ENCODE results near the gene NECTIN1.

Gene NECTIN1

GRCh38 chr11:119594639-119595249, 134.3 kb downstream of the NECTIN1 start:
- H3K27ac ChIP-seq (ENCODE audit: low read depth in 2 of 2, low read length in 2 of 2), result no peak overlapping the region
- no peaks in the 10 kb centered on the region for H3K36me3 ChIP-seq (ENCODE audit: control insufficient read depth in 2 of 2, insufficient read depth in 2 of 2, low read length in 2 of 2)
- peaks cover 0 to 2% of the 10 kb centered on the region in 2 donors for H3K27me3 ChIP-seq (ENCODE audit: control insufficient read depth in 2 of 2, insufficient read depth in 2 of 2, low read length in 2 of 2)
- H3K9ac ChIP-seq (ENCODE audit: low read depth in 1 of 2, low read length in 2 of 2), result no peak overlapping the region
- no peak overlapping the region for H3K4me3 ChIP-seq (ENCODE audit: low read length in 2 of 2)
- no peaks in the 10 kb centered on the region for H3K4me1 ChIP-seq (ENCODE audit: control insufficient read depth in 2 of 2, insufficient read depth in 2 of 2, low read length in 2 of 2)
- H3K9me3 ChIP-seq (ENCODE audit: control insufficient read depth in 2 of 2, low read length in 2 of 2), result no peaks in the 10 kb centered on the region

- Histone ChIP-seq H3K27me3 (ENCODE audit: control insufficient read depth in 2 of 2, insufficient read depth in 2 of 2, low read length in 2 of 2) (peaks cover 0 to 4% of the 10 kb centered on the region in 2 donors), H3K36me3 (ENCODE audit: control insufficient read depth in 2 of 2, insufficient read depth in 2 of 2, low read length in 2 of 2) (no peaks in the 10 kb centered on the region), H3K27ac (ENCODE audit: low read depth in 2 of 2, low read length in 2 of 2) (no peak overlapping the region), H3K4me1 (ENCODE audit: control insufficient read depth in 2 of 2, insufficient read depth in 2 of 2, low read length in 2 of 2) (no peaks in the 10 kb centered on the region), H3K9me3 (ENCODE audit: control insufficient read depth in 2 of 2, low read length in 2 of 2) (no peaks in the 10 kb centered on the region), H3K9ac (ENCODE audit: low read depth in 1 of 2, low read length in 2 of 2) (no peak overlapping the region), H3K4me3 (ENCODE audit: low read length in 2 of 2) (no peak overlapping the region)
These were observed 135.7 kb downstream of the NECTIN1 start for GRCh38 chr11:119593346-119593745.

GRCh38 chr11:119592642-119593041, 136.4 kb downstream of the NECTIN1 start:
- Histone ChIP-seq H3K27ac (ENCODE audit: low read depth in 2 of 2, low read length in 2 of 2) (no peak overlapping the region), H3K4me3 (ENCODE audit: low read length in 2 of 2) (no peak overlapping the region), H3K9me3 (ENCODE audit: control insufficient read depth in 2 of 2, low read length in 2 of 2) (no peaks in the 10 kb centered on the region)

GRCh38 chr11:119591836-119592310, 137.1 kb downstream of the NECTIN1 start:
- Histone ChIP-seq H3K4me3 (ENCODE audit: low read length in 2 of 2) (no peak overlapping the region), H3K27me3 (ENCODE audit: control insufficient read depth in 2 of 2, insufficient read depth in 2 of 2, low read length in 2 of 2) (peaks cover 0 to 2% of the 10 kb centered on the region in 2 donors), H3K27ac (ENCODE audit: low read depth in 2 of 2, low read length in 2 of 2) (no peak overlapping the region), H3K36me3 (ENCODE audit: control insufficient read depth in 2 of 2, insufficient read depth in 2 of 2, low read length in 2 of 2) (no peaks in the 10 kb centered on the region), H3K4me1 (ENCODE audit: control insufficient read depth in 2 of 2, insufficient read depth in 2 of 2, low read length in 2 of 2) (no peaks in the 10 kb centered on the region), H3K9ac (ENCODE audit: low read depth in 1 of 2, low read length in 2 of 2) (no peak overlapping the region), H3K9me3 (ENCODE audit: control insufficient read depth in 2 of 2, low read length in 2 of 2) (no peaks in the 10 kb centered on the region)

More at GRCh38 chr11:119592642-119593041, 136.4 kb downstream of the NECTIN1 start:
- H3K27me3 ChIP-seq (ENCODE audit: control insufficient read depth in 2 of 2, insufficient read depth in 2 of 2, low read length in 2 of 2), result peaks cover 0 to 2% of the 10 kb centered on the region in 2 donors
- H3K36me3 ChIP-seq (ENCODE audit: control insufficient read depth in 2 of 2, insufficient read depth in 2 of 2, low read length in 2 of 2), result no peaks in the 10 kb centered on the region
- H3K4me1 ChIP-seq (ENCODE audit: control insufficient read depth in 2 of 2, insufficient read depth in 2 of 2, low read length in 2 of 2), result no peaks in the 10 kb centered on the region
- H3K9ac ChIP-seq (ENCODE audit: low read depth in 1 of 2, low read length in 2 of 2), result no peak overlapping the region

GRCh38 chr11:119590651-119591351, 138.2 kb downstream of the NECTIN1 start:
- Histone ChIP-seq H3K4me1 (ENCODE audit: control insufficient read depth in 2 of 2, insufficient read depth in 2 of 2, low read length in 2 of 2) (no peaks in the 10 kb centered on the region), H3K27me3 (ENCODE audit: control insufficient read depth in 2 of 2, insufficient read depth in 2 of 2, low read length in 2 of 2) (peaks cover 4 to 9% of the 10 kb centered on the region in 2 donors), H3K4me3 (ENCODE audit: low read length in 2 of 2) (no peak overlapping the region), H3K27ac (ENCODE audit: low read depth in 2 of 2, low read length in 2 of 2) (no peak overlapping the region), H3K9me3 (ENCODE audit: control insufficient read depth in 2 of 2, low read length in 2 of 2) (no peaks in the 10 kb centered on the region), H3K36me3 (ENCODE audit: control insufficient read depth in 2 of 2, insufficient read depth in 2 of 2, low read length in 2 of 2) (no peaks in the 10 kb centered on the region), H3K9ac (ENCODE audit: low read depth in 1 of 2, low read length in 2 of 2) (no peak overlapping the region)

GRCh38 chr11:119589001-119589400, 140.0 kb downstream of the NECTIN1 start:
- Histone ChIP-seq H3K27ac (ENCODE audit: low read depth in 2 of 2, low read length in 2 of 2) (no peak overlapping the region), H3K9ac (ENCODE audit: low read depth in 1 of 2, low read length in 2 of 2) (no peak overlapping the region), H3K4me1 (ENCODE audit: control insufficient read depth in 2 of 2, insufficient read depth in 2 of 2, low read length in 2 of 2) (peaks cover 3 to 6% of the 10 kb centered on the region in 2 donors)

More at GRCh38 chr11:119589001-119589400, 140.0 kb downstream of the NECTIN1 start:
- H3K36me3 ChIP-seq (ENCODE audit: control insufficient read depth in 2 of 2, insufficient read depth in 2 of 2, low read length in 2 of 2), result no peaks in the 10 kb centered on the region
- peaks cover 16 to 22% of the 10 kb centered on the region in 2 donors for H3K27me3 ChIP-seq (ENCODE audit: control insufficient read depth in 2 of 2, insufficient read depth in 2 of 2, low read length in 2 of 2)
- no peak overlapping the region for H3K4me3 ChIP-seq (ENCODE audit: low read length in 2 of 2)
- H3K9me3 ChIP-seq (ENCODE audit: control insufficient read depth in 2 of 2, low read length in 2 of 2), result no peaks in the 10 kb centered on the region

Data from mucosa of rectum (tissue), 2 donors.